LNCAP (cell line): ENCODE results near the gene SLC16A5.

Source experiments
- TF ChIP-seq, protein P1 (sequence below): fragments of 450-650 bp; IDR thresholded peaks from 2 replicates; pipeline ENCODE4 v1.5.1; 2017; ENCODE audit warnings: mild to moderate bottlenecking

SLC16A5 gene

DNA sequence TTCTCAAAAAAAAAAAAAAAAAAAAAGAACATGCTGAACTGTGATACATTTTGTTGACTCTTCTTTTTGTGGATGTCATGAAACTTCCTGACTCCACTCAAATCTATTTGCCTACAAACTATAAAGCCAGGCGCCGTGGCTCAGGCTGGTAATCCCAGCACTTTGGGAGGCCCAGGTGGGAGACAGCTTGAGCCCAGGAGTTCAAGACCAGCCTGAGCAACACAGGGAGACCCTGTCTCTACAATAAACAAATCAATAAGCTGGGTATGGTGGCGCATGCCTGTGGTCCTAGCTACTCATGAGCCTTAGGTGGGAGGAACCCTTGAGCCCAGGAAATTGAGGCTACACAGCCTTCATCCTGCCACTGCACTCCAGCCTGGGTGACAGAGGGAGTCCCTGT lies 45.2 kb downstream of the SLC16A5 start:
- TF ChIP-seq, protein P1, sequence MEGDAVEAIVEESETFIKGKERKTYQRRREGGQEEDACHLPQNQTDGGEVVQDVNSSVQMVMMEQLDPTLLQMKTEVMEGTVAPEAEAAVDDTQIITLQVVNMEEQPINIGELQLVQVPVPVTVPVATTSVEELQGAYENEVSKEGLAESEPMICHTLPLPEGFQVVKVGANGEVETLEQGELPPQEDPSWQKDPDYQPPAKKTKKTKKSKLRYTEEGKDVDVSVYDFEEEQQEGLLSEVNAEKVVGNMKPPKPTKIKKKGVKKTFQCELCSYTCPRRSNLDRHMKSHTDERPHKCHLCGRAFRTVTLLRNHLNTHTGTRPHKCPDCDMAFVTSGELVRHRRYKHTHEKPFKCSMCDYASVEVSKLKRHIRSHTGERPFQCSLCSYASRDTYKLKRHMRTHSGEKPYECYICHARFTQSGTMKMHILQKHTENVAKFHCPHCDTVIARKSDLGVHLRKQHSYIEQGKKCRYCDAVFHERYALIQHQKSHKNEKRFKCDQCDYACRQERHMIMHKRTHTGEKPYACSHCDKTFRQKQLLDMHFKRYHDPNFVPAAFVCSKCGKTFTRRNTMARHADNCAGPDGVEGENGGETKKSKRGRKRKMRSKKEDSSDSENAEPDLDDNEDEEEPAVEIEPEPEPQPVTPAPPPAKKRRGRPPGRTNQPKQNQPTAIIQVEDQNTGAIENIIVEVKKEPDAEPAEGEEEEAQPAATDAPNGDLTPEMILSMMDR: no peak

DNA sequence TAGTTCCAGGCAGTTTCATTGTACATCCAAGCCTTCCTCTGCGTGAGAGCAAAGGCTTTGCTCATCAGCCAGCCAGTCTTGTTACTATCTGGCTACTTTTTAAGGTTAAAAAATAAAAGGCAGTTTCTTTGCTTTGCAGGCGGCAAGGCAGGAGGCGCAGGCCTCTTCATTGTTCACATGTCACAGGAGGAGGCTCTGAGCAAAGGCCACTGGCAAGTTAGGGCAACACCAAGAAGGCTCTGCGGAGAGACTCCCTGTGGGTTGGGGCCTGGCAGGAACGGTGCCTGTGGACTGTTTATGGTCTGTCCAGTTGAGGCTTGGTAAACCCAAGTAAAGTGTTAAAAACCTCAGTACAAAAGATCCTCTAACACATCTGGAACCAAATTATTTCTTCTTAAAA lies 47.7 kb downstream of the SLC16A5 start:
- TF ChIP-seq, protein P1: no peak

DNA sequence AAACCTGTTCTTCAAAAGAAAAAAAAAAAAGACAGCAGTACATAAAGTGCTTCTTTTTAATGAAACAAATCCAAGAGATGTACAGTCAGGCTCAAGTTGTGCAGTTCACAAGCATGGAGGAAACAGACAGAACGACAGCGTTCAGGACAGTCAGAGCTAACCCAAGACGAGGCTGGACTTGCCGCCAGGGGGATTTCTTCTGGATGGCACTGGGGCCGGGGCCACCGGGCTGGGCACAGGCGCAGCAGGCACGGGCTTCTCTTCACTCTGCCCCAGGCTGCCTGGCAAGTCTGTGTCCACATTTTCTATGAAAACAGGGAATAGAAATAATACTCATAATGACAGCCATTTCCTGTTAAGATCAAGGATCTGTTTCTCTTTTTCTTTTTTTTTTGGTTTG lies 48.2 kb downstream of the SLC16A5 start:
- TF ChIP-seq, protein P1: no peak

DNA sequence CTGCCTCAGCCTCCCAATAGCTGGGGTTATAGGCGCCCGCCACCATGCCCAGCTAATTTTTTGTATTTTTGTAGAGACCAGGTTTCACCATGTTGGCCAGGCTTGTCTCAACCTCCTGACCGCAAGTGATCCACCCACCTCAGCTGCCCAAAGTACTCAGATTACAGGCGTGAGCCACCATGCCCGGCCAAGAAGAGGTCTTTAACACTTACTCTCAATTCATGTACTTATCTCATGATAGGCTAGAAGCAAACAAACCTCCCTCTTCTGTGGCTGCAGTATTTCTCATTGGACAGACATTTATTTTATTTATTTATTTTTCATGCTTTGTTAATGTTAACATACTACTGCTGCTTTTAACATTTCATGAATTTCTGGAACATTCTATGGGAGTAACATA lies 50.8 kb downstream of the SLC16A5 start:
- TF ChIP-seq, protein P1: no peak

DNA sequence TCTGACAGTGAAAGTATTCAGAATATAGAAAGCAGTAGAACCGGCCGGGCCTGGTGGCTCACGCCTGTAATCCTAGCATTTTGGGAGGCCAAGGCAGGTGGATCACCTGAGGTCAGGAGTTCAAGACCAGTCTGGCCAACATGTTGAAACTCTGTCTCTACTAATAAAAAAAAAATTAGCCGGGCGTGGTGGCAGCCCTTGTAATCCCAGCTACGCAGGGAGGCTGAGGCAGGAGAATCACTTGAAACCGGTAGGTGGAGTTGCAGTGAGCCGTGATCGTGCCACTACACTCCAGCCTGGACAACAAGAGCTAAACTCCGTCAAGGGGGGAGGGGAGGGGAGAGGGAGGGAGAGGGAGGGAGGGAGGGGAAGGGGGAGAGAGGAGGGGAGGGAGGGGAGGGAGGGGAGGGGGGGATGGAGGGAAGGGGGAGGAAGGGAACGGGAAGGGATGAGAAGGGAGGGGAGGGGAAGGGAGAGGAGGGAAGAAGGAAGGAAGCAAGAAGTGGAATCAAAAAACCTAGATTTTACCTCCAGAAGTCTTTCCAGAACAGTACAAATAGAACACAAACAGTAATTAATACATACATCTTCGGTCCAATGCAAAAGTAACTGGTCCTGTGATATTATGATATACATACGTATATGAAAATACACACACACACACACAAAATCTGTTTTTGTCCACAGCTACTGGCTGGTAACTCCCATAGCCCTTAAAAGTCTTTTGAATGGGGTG lies 54.6 kb downstream of the SLC16A5 start:
- TF ChIP-seq, protein P1: no peak

DNA sequence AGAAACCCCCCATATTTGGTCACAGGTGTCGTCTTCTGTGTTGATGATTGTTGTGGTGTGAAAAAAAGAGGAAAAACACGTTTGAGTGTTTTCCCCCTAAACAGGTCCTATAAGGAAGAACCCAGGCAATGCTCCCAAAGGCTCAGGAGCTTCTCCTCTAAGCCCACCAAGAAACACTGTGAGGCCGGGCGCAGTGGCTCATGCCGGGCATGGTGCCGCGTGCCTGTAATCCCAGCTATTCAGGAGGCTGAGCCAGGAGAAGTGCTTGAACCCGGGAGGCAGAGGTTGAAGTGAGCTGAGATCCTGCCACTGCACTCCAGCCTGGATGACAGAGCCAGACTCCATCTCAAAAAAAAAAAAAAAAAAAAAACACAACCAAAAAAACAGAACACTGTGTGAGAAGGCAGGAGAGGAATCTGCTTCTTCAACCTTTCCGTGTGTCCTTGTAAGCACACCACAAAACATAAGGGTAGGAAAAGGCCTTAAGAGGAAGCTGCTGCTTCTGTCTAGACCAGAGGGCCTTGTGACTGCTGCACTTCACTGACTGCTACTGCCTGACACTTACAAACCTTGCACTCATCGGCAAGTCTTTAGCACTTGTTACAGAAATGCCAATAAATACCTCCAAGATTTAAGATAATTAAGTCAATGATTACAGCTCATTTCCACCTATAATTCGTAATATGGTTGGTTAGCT lies 57.2 kb downstream of the SLC16A5 start:
- TF ChIP-seq, protein P1: no peak

DNA sequence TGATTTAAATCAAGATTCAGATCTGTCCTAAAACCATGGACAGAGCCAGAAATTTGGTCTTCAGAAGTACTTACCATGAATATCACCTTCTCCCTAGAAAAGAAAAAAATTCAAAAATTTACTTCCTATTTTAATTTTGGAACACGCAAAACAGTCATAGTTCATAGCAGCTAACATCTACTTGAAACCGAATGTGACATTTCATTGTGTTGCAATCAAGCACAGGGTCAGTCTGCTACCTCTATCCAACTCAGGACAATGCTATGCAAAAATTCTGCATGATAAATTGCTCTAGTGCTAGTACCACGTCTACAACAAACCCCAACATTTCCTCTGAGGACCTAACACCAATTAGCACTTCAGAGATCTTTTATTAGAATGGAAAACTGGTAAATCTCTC lies 58.8 kb downstream of the SLC16A5 start:
- TF ChIP-seq, protein P1: no peak
